KMS-11 (cell line): Measurements from ENCODE around the gene CECR2.

Experiments used
- H2AFZ ChIP-seq: fragments of 200-600 bp; sonication (generic); 2 replicates; pipeline ENCODE4 v1.6.1; 2016; ENCODE audit warnings: antibody characterized with exemption, mixed run types, low read depth
- H3K27ac ChIP-seq: fragments of 200-600 bp; sonication (generic); 2 replicates; pipeline ENCODE4 v1.6.1; 2016; ENCODE audit warnings: mild to moderate bottlenecking, mixed run types
- H3K27me3 ChIP-seq: fragments of 200-600 bp; sonication (generic); 2 replicates; pipeline ENCODE4 v1.6.1; 2017; ENCODE audit warnings: mild to moderate bottlenecking, low read depth, mixed run types, moderate library complexity; ENCODE audit not compliant: insufficient read depth
- H3K36me3 ChIP-seq: fragments of 200-600 bp; sonication (generic); 2 replicates; pipeline ENCODE4 v1.6.1; 2017; ENCODE audit warnings: mild to moderate bottlenecking, mixed run types; ENCODE audit not compliant: insufficient read depth
- H3K4me1 ChIP-seq: fragments of 200-600 bp; sonication (generic); 2 replicates; pipeline ENCODE4 v1.6.1; 2016; ENCODE audit warnings: mild to moderate bottlenecking, low read depth, mixed run types; ENCODE audit not compliant: poor library complexity, severe bottlenecking
- H3K4me2 ChIP-seq: fragments of 200-600 bp; sonication (generic); 2 replicates; pipeline ENCODE4 v1.7.0; 2016; ENCODE audit warnings: mild to moderate bottlenecking, mixed run types
- H3K4me3 ChIP-seq: fragments of 200-600 bp; sonication (generic); IDR thresholded peaks from 2 replicates; pipeline ENCODE4 v1.6.1; 2017; ENCODE audit warnings: low read depth, low read length, mixed read lengths; ENCODE audit not compliant: insufficient read depth
- H3K79me2 ChIP-seq: fragments of 200-600 bp; sonication (generic); 2 replicates; pipeline ENCODE4 v1.6.1; 2016; ENCODE audit warnings: low read depth, mixed run types; ENCODE audit not compliant: insufficient read depth
- H3K9ac ChIP-seq: fragments of 200-600 bp; sonication (generic); 2 replicates; pipeline ENCODE4 v1.6.1; 2016; ENCODE audit warnings: mild to moderate bottlenecking, mixed run types
- H4K20me1 ChIP-seq: fragments of 200-600 bp; sonication (generic); 2 replicates; pipeline ENCODE4 v1.6.1; 2016; ENCODE audit warnings: mild to moderate bottlenecking, mixed run types; ENCODE audit not compliant: insufficient read depth
- TF ChIP-seq, protein P1 (sequence below): fragments of 200-600 bp; sonication (generic); conservative IDR thresholded peaks from 2 replicates; pipeline ENCODE4 v1.6.1; 2017; ENCODE audit warnings: low read depth, mild to moderate bottlenecking, antibody characterized with exemption, low read length, moderate library complexity, mixed read lengths

The CECR2 gene

DNA sequence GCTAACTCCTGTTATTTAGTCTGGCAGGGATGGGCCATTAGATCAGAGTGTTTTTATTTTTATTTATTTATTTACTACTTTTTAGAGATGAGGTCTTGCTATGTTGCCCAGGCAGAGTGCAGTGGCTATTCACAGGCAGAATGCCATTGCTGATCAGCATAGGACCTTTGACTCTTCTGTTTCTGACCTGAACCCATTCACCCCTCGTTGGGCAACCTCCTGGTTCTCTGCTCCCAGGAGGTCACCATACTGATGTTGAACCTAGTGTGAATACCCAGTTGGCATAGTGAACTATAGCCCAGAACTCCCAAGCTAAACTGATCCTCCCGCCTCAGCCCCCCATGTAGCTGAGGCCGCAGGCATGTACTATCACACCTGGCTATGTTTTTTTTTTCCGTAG lies 16.5 kb upstream of the CECR2 start:
- H3K36me3 ChIP-seq = no peaks in the 10 kb centered on the region
- no peak overlapping the region for H3K4me2 ChIP-seq
- H3K27ac ChIP-seq = no peak overlapping the region
- H3K9ac ChIP-seq = no peak overlapping the region
- no peaks in the 10 kb centered on the region for H3K79me2 ChIP-seq
- H3K4me1 ChIP-seq = no peaks in the 10 kb centered on the region
- no peaks in the 10 kb centered on the region for H4K20me1 ChIP-seq
- TF ChIP-seq, protein P1, sequence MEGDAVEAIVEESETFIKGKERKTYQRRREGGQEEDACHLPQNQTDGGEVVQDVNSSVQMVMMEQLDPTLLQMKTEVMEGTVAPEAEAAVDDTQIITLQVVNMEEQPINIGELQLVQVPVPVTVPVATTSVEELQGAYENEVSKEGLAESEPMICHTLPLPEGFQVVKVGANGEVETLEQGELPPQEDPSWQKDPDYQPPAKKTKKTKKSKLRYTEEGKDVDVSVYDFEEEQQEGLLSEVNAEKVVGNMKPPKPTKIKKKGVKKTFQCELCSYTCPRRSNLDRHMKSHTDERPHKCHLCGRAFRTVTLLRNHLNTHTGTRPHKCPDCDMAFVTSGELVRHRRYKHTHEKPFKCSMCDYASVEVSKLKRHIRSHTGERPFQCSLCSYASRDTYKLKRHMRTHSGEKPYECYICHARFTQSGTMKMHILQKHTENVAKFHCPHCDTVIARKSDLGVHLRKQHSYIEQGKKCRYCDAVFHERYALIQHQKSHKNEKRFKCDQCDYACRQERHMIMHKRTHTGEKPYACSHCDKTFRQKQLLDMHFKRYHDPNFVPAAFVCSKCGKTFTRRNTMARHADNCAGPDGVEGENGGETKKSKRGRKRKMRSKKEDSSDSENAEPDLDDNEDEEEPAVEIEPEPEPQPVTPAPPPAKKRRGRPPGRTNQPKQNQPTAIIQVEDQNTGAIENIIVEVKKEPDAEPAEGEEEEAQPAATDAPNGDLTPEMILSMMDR = no peak
- H3K27me3 ChIP-seq = no peaks in the 10 kb centered on the region
- H2AFZ ChIP-seq = no peak overlapping the region
- H3K4me3 ChIP-seq = no peak overlapping the region

DNA sequence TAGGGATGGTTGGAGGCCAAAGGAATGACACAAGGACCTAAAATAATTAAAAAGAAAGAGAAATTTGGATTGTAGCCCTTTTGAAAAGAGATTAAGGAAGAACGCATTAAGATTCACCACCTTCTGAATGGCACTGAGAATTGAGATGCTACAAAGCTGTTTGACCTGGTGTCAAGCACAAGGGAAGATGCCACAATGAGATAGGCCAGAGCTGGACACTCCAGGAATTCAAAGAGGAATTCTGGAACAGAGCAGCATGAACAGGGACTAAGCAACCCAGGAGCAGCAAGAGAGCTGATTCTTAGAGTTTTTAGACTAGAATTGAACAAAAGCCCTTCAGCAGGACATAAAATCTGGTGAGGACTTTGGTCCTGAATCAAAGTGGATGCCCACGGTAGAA lies 11.6 kb upstream of the CECR2 start:
- no peak overlapping the region for H3K9ac ChIP-seq
- H3K79me2 ChIP-seq = no peaks in the 10 kb centered on the region
- no peaks in the 10 kb centered on the region for H3K4me1 ChIP-seq
- no peak overlapping the region for H2AFZ ChIP-seq
- H3K27ac ChIP-seq = no peak overlapping the region
- H4K20me1 ChIP-seq = no peaks in the 10 kb centered on the region
- no peaks in the 10 kb centered on the region for H3K27me3 ChIP-seq
- no peaks in the 10 kb centered on the region for H3K36me3 ChIP-seq
- H3K4me2 ChIP-seq = no peak overlapping the region
- no peak overlapping the region for H3K4me3 ChIP-seq
- TF ChIP-seq, protein P1 = no peak

DNA sequence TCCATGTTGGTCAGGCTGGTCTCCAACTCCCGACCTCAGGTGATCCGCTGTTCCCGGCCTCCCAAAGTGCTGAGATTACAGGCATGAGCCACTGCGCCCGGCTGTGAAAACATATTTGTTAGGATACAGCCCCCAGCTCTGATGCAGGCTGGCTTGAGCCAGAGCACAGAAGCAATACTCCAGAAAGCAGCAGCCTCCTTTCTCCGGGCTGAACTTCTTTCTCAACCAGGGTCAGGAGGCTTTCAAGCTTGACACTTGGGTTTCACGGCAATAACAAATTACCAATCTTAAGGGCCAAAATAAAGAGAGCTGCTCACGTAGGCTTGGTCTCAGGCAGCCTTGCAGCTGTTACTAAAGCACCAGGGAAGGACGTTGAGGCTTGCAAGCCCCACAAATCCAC lies 10.8 kb upstream of the CECR2 start:
- H3K27me3 ChIP-seq = no peaks in the 10 kb centered on the region
- no peak overlapping the region for H3K27ac ChIP-seq
- TF ChIP-seq, protein P1 = no peak
- no peaks in the 10 kb centered on the region for H3K79me2 ChIP-seq
- H4K20me1 ChIP-seq = no peaks in the 10 kb centered on the region
- no peaks in the 10 kb centered on the region for H3K4me1 ChIP-seq
- no peaks in the 10 kb centered on the region for H3K36me3 ChIP-seq
- no peak overlapping the region for H3K4me2 ChIP-seq
- H3K9ac ChIP-seq = no peak overlapping the region
- no peak overlapping the region for H2AFZ ChIP-seq
- H3K4me3 ChIP-seq = no peak overlapping the region

DNA sequence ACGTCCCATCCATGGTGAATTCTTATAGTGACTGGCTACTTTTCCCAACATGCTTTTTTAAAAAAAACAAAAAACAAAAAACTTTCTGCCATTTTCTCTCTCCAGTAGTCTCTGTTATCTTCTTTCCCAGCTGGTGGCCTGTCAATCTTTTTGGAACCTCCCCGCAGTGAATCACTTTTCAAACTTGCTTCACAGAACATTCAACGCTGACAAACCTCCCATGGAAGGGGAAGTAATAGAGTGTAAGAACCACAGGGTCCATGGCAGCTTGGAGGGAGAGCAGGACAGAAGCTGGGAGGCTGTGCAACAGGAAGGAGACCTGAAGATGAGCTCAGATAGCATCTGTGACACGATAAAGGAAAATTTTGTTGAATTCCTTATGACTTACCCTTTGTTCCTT lies 9.8 kb upstream of the CECR2 start:
- TF ChIP-seq, protein P1 = no peak
- Histone ChIP-seq H3K27me3 (no peaks in the 10 kb centered on the region), H3K4me2 (no peak overlapping the region), H3K27ac (no peak overlapping the region), H3K9ac (no peak overlapping the region), H4K20me1 (no peaks in the 10 kb centered on the region), H3K4me1 (no peaks in the 10 kb centered on the region), H3K4me3 (no peak overlapping the region), H3K36me3 (no peaks in the 10 kb centered on the region), H3K79me2 (no peaks in the 10 kb centered on the region), H2AFZ (no peak overlapping the region)

DNA sequence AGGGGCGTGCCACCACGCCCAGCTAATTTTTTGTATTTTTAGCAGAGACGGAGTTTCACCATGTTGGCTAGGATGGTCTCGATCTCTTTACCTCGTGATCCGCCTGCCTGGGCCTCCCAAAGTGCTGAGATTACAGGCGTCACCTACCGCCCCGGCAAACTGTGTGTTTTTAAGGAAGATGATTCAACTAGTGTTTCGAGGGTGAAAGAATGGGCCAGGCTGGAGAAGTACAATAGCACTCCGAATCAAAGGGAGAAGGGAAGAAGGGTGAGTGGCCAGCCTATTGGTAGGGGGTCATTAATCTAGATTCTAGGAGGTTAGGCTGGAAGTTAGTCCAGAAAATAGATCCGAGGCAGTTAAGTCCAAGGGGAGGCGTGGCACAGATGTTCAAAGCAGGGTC lies 2.9 kb upstream of the CECR2 start:
- Histone ChIP-seq H3K9ac (no peak overlapping the region), H3K27me3 (no peaks in the 10 kb centered on the region)

More for the DNA sequence above, 2.9 kb upstream of the CECR2 start:
- peaks cover 15% of the 10 kb centered on the region for H3K4me1 ChIP-seq
- no peaks in the 10 kb centered on the region for H4K20me1 ChIP-seq
- peaks cover 8% of the 10 kb centered on the region; the same call in 1 of the 2 replicates for H3K79me2 ChIP-seq
- H3K4me2 ChIP-seq = no peak overlapping the region
- H2AFZ ChIP-seq = no peak overlapping the region
- no peaks in the 10 kb centered on the region for H3K36me3 ChIP-seq
- no peak overlapping the region for H3K27ac ChIP-seq
- TF ChIP-seq, protein P1 = no peak
- H3K4me3 ChIP-seq = no peak overlapping the region
